HCT116 (cell line): Measurements from ENCODE around the gene EFS. TPM values are rescaled to one million over a fixed set of nuclear protein-coding genes. Genes with fewer than 3 reads are reported as not detected.

Source experiments
- ATAC-seq: fragments of 200-7000 bp; cut with Tn5 transposase; 2 replicates; pipeline ENCODE4 v1.9.1; 2020; ENCODE audit warnings: mild to moderate bottlenecking, moderate library complexity
- BruUV-seq: library from RNA; stranded (reverse); fragments of 400-500 nt; replicated peaks from 2 replicates; lab custom pipeline; 2021; lab: Mats Ljungman, UMichigan
- CTCF ChIA-PET: fragments of 300-600 bp; sonication (Branson Sonifier 250); formaldehyde crosslinking; loops from one replicate; lab custom pipeline; 2021; ENCODE audit warnings: antibody characterized with exemption; lab: Charles Lee
- POLR2A ChIA-PET: fragments of 300-600, 350-600 bp; sonication (Branson Sonifier 250); formaldehyde crosslinking; loops from one replicate; lab custom pipeline; 2021; ENCODE audit warnings: antibody characterized with exemption; lab: Charles Lee
- RAD21 ChIA-PET, 2 experiments: fragments of 300-600 bp; sonication (Branson Sonifier 250); formaldehyde crosslinking; loops; one replicate each; lab custom pipeline; 2023; ENCODE audit warnings: low total read pairs in 2 of 2; ENCODE audit not compliant: uncharacterized antibody in 2 of 2, unreplicated experiment in 2 of 2, low non-redundant PET in 1 of 2; lab: Charles Lee
- DNase-seq: peaks from one replicate; pipeline ENCODE4 v3.0.0-alpha.2; 2010; ENCODE audit warnings: low read depth, low spot score
- H2AFZ ChIP-seq: fragments of 200-600 bp; shearing (Covaris generic), sonication (generic); 2 replicates; pipeline ENCODE4 v1.6.1; 2017; ENCODE audit warnings: low read depth, mixed run types, mixed read lengths, antibody characterized with exemption, low read length; ENCODE audit not compliant: poor library complexity, severe bottlenecking
- H3K27ac ChIP-seq: 2 replicates; pipeline ENCODE4 v1.5.1; 2012; ENCODE audit warnings: low read depth, low read length
- H3K27me3 ChIP-seq: fragments of 200-600 bp; sonication (generic); 2 replicates; pipeline ENCODE4 v1.6.1; 2016; ENCODE audit warnings: mixed run types, low read length, mixed read lengths; ENCODE audit not compliant: insufficient read depth
- H3K36me3 ChIP-seq, 2 experiments: fragments of 200-500 bp in 1 of 2; fragments of 200-600 bp in 1 of 2; sonication (Bioruptor generic) in 1 of 2; sonication (generic) in 1 of 2; 2 replicates each; pipeline versions ENCODE4 v1.5.1 to v1.6.1; 2014 to 2016; ENCODE audit warnings: low read length in 2 of 2, inconsistent platforms in 1 of 2, mixed read lengths in 1 of 2, mixed run types in 1 of 2; ENCODE audit not compliant: insufficient read depth in 2 of 2, control insufficient read depth in 1 of 2
- H3K4me1 ChIP-seq, 2 experiments: fragments of 200-600 bp in 1 of 2; sonication (generic) in 1 of 2; 2 replicates each; pipeline versions ENCODE4 v1.5.1 to v1.6.1; 2012 to 2017; ENCODE audit warnings: low read length in 2 of 2, inconsistent platforms in 1 of 2, mild to moderate bottlenecking in 1 of 2, mixed read lengths in 1 of 2, mixed run types in 1 of 2, moderate library complexity in 1 of 2; ENCODE audit not compliant: insufficient read depth in 2 of 2, control insufficient read depth in 1 of 2
- H3K4me2 ChIP-seq: fragments of 200-600 bp; sonication (generic); 2 replicates; pipeline ENCODE4 v1.6.1; 2017; ENCODE audit warnings: mixed run types, low read length, mixed read lengths
- H3K4me3 ChIP-seq, 2 experiments: fragments of 200-600 bp in 1 of 2; sonication (generic) in 1 of 2; replicated peaks in 1 of 2; 2 replicates each; pipeline ENCODE4 v1.5.1; 2011 to 2016; ENCODE audit warnings: low read length in 2 of 2, control low read depth in 1 of 2, low read depth in 1 of 2, mild to moderate bottlenecking in 1 of 2, mixed read lengths in 1 of 2, mixed run types in 1 of 2
- H3K79me2 ChIP-seq: fragments of 200-600 bp; sonication (generic); 2 replicates; pipeline ENCODE4 v1.6.1; 2017; ENCODE audit warnings: mild to moderate bottlenecking, mixed run types, low read length, moderate library complexity, mixed read lengths; ENCODE audit not compliant: insufficient read depth
- H3K9ac ChIP-seq: fragments of 200-600 bp; sonication (generic); 2 replicates; pipeline ENCODE4 v1.6.1; 2016; ENCODE audit warnings: low read length, mixed read lengths
- H3K9me2 ChIP-seq: fragments of 200-600 bp; sonication (generic), shearing (Covaris generic); 2 replicates; pipeline ENCODE4 v1.6.1; 2017; ENCODE audit warnings: mixed run types, mild to moderate bottlenecking, moderate library complexity; ENCODE audit not compliant: insufficient read depth
- H3K9me3 ChIP-seq, 2 experiments: fragments of 200-500 bp in 1 of 2; fragments of 200-600 bp in 1 of 2; sonication (Bioruptor generic) in 1 of 2; sonication (generic) in 1 of 2; 2 replicates each; pipeline ENCODE4 v1.6.1; 2014 to 2017; ENCODE audit warnings: low read length in 2 of 2, mixed read lengths in 2 of 2, inconsistent platforms in 1 of 2, low read depth in 1 of 2, mild to moderate bottlenecking in 1 of 2, mixed run types in 1 of 2, moderate library complexity in 1 of 2; ENCODE audit not compliant: control insufficient read depth in 1 of 2, insufficient read depth in 1 of 2
- H4K20me1 ChIP-seq: fragments of 200-600 bp; sonication (generic), shearing (Covaris generic); 2 replicates; pipeline ENCODE4 v1.6.1; 2017; ENCODE audit warnings: mixed run types, mild to moderate bottlenecking, moderate library complexity; ENCODE audit not compliant: insufficient read depth
- ATF3 ChIP-seq: IDR thresholded peaks from 2 replicates; pipeline ENCODE4 v1.6.1; 2012
- EZH2 ChIP-seq: fragments of 200-600 bp; sonication (generic); IDR thresholded peaks from 2 replicates; pipeline ENCODE4 v1.6.1; 2017; ENCODE audit warnings: antibody characterized with exemption, mixed run types
- JUND ChIP-seq: IDR thresholded peaks from 2 replicates; pipeline ENCODE4 v1.6.1; 2012
- POLR2AphosphoS5 ChIP-seq: IDR thresholded peaks from 2 replicates; pipeline ENCODE4 v1.6.1; 2011; ENCODE audit warnings: mild to moderate bottlenecking, low read depth, low read length, moderate library complexity
- YY1 ChIP-seq: IDR thresholded peaks from 2 replicates; pipeline ENCODE4 v1.6.1; 2011; ENCODE audit warnings: low read length, low read depth, moderate library complexity, mild to moderate bottlenecking; ENCODE audit not compliant: insufficient replicate concordance; ENCODE audit errors: extremely low read depth
- intact Hi-C: fragments of 100-400 bp; cut with micrococcal nuclease; formaldehyde crosslinking; loops from 2 replicates; pipeline ENCODE4 v1.10.0; 2022
- total RNA-seq: library from RNA; stranded (reverse); gene quantifications from one replicate; pipeline ENCODE4 v1.2.1, GENCODE V29; 2021; ENCODE audit not compliant: unreplicated experiment
- TF ChIP-seq, protein P1 (sequence below): IDR thresholded peaks from 2 replicates; pipeline ENCODE4 v1.6.1; 2012; ENCODE audit warnings: low read depth
- TF ChIP-seq, protein P2 (sequence below): IDR thresholded peaks from 2 replicates; pipeline ENCODE4 v1.6.1; 2011; ENCODE audit warnings: mild to moderate bottlenecking, low read length, moderate library complexity; ENCODE audit not compliant: insufficient replicate concordance; ENCODE audit errors: extremely low read depth

EFS gene
- total RNA-seq, 1 experiment from 2014 or later, result 0.10 TPM

DNA sequence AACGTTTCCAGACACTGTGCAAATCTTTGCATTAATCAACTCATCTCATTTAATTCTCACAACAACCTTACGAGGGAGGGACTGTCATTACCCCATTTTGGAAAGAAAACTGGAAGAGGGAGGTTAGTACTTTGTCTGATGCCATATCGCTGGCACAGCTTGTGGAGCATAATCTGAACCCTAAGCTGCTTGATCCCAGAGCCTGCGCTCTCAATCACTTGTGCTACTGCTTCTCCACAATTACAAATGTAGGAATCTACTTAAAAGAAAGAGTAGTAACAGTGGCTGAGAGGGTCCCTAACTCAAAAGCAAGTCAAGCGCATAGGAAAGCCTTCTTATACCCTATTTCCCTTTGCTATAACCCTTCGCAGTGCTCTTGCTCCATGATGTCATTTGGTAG is 3.2 kb downstream of the EFS start:
- no peak overlapping the region for H3K9ac ChIP-seq
- no peaks in the 10 kb centered on the region for H3K9me2 ChIP-seq
- DNase-seq, result no peak
- intact Hi-C loops, result no loop called here
- RAD21 ChIA-PET, result no interaction called here
- no peak overlapping the region for H3K27ac ChIP-seq
- 0 out of 2 replicates have a peak, but pooled peaks cover 3% of the 10 kb centered on the region for H3K27me3 ChIP-seq
- no peak overlapping the region for H2AFZ ChIP-seq
- H3K36me3 ChIP-seq, result no peaks in the 10 kb centered on the region
- no peaks in the 10 kb centered on the region for H3K79me2 ChIP-seq
- no peaks in the 10 kb centered on the region for H4K20me1 ChIP-seq
- no peaks in the 10 kb centered on the region for H3K9me3 ChIP-seq
- BruUV-seq, result no TSS peak
- H3K4me3 ChIP-seq, result no peak overlapping the region
- POLR2A ChIA-PET, result no interaction called here
- no peak for ATAC-seq
- TF ChIP-seq EZH2 (no peak), ATF3 (no peak), YY1 (no peak), JUND (no peak), POLR2AphosphoS5 (no peak)
- TF ChIP-seq, protein P1, sequence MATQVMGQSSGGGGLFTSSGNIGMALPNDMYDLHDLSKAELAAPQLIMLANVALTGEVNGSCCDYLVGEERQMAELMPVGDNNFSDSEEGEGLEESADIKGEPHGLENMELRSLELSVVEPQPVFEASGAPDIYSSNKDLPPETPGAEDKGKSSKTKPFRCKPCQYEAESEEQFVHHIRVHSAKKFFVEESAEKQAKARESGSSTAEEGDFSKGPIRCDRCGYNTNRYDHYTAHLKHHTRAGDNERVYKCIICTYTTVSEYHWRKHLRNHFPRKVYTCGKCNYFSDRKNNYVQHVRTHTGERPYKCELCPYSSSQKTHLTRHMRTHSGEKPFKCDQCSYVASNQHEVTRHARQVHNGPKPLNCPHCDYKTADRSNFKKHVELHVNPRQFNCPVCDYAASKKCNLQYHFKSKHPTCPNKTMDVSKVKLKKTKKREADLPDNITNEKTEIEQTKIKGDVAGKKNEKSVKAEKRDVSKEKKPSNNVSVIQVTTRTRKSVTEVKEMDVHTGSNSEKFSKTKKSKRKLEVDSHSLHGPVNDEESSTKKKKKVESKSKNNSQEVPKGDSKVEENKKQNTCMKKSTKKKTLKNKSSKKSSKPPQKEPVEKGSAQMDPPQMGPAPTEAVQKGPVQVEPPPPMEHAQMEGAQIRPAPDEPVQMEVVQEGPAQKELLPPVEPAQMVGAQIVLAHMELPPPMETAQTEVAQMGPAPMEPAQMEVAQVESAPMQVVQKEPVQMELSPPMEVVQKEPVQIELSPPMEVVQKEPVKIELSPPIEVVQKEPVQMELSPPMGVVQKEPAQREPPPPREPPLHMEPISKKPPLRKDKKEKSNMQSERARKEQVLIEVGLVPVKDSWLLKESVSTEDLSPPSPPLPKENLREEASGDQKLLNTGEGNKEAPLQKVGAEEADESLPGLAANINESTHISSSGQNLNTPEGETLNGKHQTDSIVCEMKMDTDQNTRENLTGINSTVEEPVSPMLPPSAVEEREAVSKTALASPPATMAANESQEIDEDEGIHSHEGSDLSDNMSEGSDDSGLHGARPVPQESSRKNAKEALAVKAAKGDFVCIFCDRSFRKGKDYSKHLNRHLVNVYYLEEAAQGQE, result no peak
- TF ChIP-seq, protein P2, sequence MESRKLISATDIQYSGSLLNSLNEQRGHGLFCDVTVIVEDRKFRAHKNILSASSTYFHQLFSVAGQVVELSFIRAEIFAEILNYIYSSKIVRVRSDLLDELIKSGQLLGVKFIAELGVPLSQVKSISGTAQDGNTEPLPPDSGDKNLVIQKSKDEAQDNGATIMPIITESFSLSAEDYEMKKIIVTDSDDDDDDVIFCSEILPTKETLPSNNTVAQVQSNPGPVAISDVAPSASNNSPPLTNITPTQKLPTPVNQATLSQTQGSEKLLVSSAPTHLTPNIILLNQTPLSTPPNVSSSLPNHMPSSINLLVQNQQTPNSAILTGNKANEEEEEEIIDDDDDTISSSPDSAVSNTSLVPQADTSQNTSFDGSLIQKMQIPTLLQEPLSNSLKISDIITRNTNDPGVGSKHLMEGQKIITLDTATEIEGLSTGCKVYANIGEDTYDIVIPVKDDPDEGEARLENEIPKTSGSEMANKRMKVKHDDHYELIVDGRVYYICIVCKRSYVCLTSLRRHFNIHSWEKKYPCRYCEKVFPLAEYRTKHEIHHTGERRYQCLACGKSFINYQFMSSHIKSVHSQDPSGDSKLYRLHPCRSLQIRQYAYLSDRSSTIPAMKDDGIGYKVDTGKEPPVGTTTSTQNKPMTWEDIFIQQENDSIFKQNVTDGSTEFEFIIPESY, result no peak
- CTCF ChIA-PET, result interaction anchor here (1.1 to 2.8 kb wide), 3 partner anchors 35 to 241 kb away, joined by 3 to 14 read pairs (median 5); no protein-coding TSS in a partner anchor
- no peak overlapping the region for H3K4me2 ChIP-seq
- H3K4me1 ChIP-seq, result no peaks in the 10 kb centered on the region
